AG04450 (cell line): ENCODE results near the gene SLC15A5. TPM values are rescaled to one million over a fixed set of nuclear protein-coding genes. Genes with fewer than 3 reads are reported as not detected.

Experiments used
- CTCF ChIA-PET: fragments of 300-600, 350-600 bp; formaldehyde crosslinking; extraction: SDS; loops from one replicate; lab custom pipeline; 2022; ENCODE audit warnings: antibody characterized with exemption, inconsistent platforms; lab: Charles Lee
- POLR2A ChIA-PET: fragments of 350-600 bp; formaldehyde crosslinking; extraction: SDS; loops from one replicate; lab custom pipeline; 2021; ENCODE audit warnings: antibody characterized with exemption, inconsistent platforms; lab: Yijun Ruan, JAX
- DNase-seq: peaks from one replicate; pipeline ENCODE4 v3.0.0-alpha.2; 2011; ENCODE audit warnings: low read depth, low spot score
- H3K27ac ChIP-seq: one replicate; pipeline ENCODE4 v1.5.1; 2012; ENCODE audit warnings: low read depth, low read length, control low read depth
- H3K27me3 ChIP-seq: one replicate; pipeline ENCODE4 v1.6.0; 2012; ENCODE audit warnings: low read length; ENCODE audit not compliant: control insufficient read depth, insufficient read depth
- H3K4me3 ChIP-seq: 2 replicates; pipeline ENCODE4 v1.5.1; 2011; ENCODE audit warnings: mild to moderate bottlenecking, low read depth, low read length, control low read depth
- H3K9me3 ChIP-seq: 2 replicates; pipeline ENCODE4 v1.5.1; 2012; ENCODE audit warnings: low read length; ENCODE audit not compliant: control insufficient read depth, insufficient read depth
- polyA plus RNA-seq: library from polyadenylated mRNA; depleted of rRNA; stranded (reverse); fragments of >200 nt; gene quantifications from 2 replicates; pipeline ENCODE4 v1.2.3, GENCODE V29; 2011
- TF ChIP-seq, protein P1 (sequence below): IDR thresholded peaks from 2 replicates; pipeline ENCODE4 v1.5.1; 2011; ENCODE audit warnings: low read depth, low read length, control low read depth, inconsistent platforms

The SLC15A5 gene
- polyA plus RNA-seq, 1 experiment: 0.02 TPM

DNA sequence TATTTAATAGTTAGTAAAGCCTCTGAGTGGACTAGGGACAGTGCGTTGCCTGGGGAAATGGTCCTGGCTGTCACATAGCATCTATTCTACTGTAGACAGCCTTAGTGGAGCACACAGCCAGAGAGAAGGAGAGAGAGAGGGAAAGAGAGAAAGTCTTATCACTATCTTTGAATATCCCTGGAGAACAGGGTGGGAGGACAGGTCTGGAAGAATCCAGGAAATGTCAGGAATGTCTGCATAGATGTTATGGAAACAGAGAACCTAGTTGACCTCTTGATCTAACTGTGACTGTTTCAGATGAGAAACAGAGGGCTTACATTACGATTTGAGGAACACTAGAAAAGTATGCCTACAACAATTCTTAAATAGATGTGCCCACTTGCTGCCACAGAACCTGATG, 92.8 kb downstream of the SLC15A5 start:
- ChIA-PET CTCF (no interaction called here), POLR2A (no interaction called here)
- H3K27ac ChIP-seq: no peak overlapping the region
- DNase-seq: no peak
- H3K27me3 ChIP-seq: peaks cover 3% of the 10 kb centered on the region
- no peaks in the 10 kb centered on the region for H3K9me3 ChIP-seq
- no peak overlapping the region for H3K4me3 ChIP-seq
- TF ChIP-seq, protein P1, sequence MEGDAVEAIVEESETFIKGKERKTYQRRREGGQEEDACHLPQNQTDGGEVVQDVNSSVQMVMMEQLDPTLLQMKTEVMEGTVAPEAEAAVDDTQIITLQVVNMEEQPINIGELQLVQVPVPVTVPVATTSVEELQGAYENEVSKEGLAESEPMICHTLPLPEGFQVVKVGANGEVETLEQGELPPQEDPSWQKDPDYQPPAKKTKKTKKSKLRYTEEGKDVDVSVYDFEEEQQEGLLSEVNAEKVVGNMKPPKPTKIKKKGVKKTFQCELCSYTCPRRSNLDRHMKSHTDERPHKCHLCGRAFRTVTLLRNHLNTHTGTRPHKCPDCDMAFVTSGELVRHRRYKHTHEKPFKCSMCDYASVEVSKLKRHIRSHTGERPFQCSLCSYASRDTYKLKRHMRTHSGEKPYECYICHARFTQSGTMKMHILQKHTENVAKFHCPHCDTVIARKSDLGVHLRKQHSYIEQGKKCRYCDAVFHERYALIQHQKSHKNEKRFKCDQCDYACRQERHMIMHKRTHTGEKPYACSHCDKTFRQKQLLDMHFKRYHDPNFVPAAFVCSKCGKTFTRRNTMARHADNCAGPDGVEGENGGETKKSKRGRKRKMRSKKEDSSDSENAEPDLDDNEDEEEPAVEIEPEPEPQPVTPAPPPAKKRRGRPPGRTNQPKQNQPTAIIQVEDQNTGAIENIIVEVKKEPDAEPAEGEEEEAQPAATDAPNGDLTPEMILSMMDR: no peak

DNA sequence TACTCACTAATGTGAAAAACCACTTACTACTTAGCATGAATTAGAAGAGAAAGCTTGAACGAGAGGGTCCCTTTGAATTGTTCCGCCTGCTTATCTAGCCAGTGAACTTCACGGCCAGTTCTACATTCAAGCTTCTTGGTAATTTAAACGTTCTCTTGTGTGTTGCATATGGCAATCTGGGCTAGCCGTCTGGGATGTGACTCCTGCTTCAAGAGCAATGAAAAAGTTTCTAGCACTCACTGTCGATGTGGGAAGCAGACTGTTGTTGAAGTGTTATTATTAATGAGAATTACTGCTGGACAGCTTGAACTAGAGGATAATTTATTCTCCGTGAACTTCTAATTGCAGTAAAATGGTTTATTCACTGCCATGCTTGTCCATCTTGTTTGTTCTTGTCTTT, 93.9 kb downstream of the SLC15A5 start:
- DNase-seq: no peak
- Histone ChIP-seq H3K9me3 (no peaks in the 10 kb centered on the region), H3K4me3 (no peak overlapping the region), H3K27ac (no peak overlapping the region), H3K27me3 (peaks cover 3% of the 10 kb centered on the region)
- ChIA-PET POLR2A (no interaction called here), CTCF (no interaction called here)
- TF ChIP-seq, protein P1: no peak

DNA sequence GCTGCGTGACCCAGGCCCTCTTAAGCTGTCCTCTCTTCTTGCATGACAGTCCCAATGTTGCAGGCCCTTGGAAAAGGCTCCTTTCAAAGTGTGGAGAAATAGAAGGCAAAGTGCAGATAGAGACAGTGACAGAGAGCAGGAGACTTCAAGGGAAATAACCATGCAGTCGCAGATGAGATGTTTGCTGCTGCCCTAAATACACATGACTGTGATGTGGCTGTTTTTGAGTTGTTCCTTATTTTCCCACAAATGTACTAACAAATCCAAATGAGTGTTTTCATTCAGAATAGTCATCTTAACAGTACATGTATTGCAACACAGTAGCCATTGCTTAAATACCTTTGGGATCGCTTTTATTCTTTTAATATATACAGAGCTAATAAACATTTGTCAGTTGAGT, 101.6 kb downstream of the SLC15A5 start:
- H3K9me3 ChIP-seq: no peaks in the 10 kb centered on the region
- ChIA-PET POLR2A (interaction anchor here (0.6 kb wide), 1 partner anchor 1170 kb away, joined by 4 read pairs; no protein-coding TSS in a partner anchor), CTCF (no interaction called here)
- TF ChIP-seq, protein P1: no peak
- no peaks in the 10 kb centered on the region for H3K27me3 ChIP-seq
- no peak overlapping the region for H3K4me3 ChIP-seq
- no peak overlapping the region for H3K27ac ChIP-seq
- no peak for DNase-seq

DNA sequence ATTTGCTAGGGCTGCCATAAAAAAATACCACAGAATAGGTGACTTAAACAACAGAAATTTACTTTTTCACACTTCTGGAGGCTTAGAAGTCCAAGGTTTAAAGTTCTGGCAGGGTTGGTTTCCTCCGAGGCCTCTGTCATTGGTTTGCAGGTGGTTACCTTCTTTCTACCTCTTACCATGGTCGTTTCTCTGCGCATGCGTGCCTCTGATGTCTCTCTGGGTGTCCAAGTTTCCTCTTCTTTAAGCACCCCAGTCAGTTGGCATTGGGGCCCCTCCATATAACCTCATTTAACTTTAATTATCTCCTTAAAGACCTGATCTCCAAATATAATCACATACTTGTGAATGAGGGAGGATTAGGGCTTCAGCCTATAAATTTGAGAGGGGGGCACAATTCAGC, 103.2 kb downstream of the SLC15A5 start:
- CTCF ChIA-PET: no interaction called here
- POLR2A ChIA-PET: no interaction called here
- DNase-seq: no peak

DNA sequence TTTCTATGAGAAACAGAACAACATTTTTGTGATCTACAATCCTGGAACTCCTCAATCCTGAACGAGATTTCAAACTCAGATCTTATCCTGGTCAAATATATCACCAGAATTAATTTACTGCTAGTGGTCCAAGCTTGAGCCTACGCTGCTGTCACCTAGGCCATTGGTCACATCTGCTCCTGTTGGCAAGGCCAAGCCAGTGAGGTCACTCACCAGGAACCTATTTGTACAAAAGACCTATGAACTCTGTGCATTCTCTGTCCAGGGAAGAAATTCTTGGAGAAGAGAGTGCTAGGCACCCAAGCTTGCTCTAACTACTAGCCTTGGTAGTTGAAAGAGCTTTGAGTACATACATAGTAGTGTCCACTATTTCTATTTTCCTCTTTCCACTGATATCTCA, 106.1 kb downstream of the SLC15A5 start:
- ChIA-PET POLR2A (no interaction called here), CTCF (no interaction called here)
- no peak for DNase-seq

More for the DNA sequence above, 103.2 kb downstream of the SLC15A5 start:
- no peaks in the 10 kb centered on the region for H3K27me3 ChIP-seq
- no peak overlapping the region for H3K27ac ChIP-seq
- no peak overlapping the region for H3K4me3 ChIP-seq
- no peaks in the 10 kb centered on the region for H3K9me3 ChIP-seq
- TF ChIP-seq, protein P1: no peak

More for the DNA sequence above, 106.1 kb downstream of the SLC15A5 start:
- no peaks in the 10 kb centered on the region for H3K9me3 ChIP-seq
- TF ChIP-seq, protein P1: no peak
- no peak overlapping the region for H3K4me3 ChIP-seq
- no peaks in the 10 kb centered on the region for H3K27me3 ChIP-seq
- H3K27ac ChIP-seq: no peak overlapping the region
